GM21515 (cell line): Measurements from ENCODE around the gene TEAD4.

Experiments used
- ATAC-seq: cut with Tn5 transposase; IDR thresholded peaks from one replicate; pipeline ENCODE4 v1.9.1; 2021; ENCODE audit not compliant: unreplicated experiment

Gene TEAD4

GRCh38 chr12:3030821-3031429 is 71.7 kb downstream of the TEAD4 start:
- ATAC-seq = no peak

DNA sequence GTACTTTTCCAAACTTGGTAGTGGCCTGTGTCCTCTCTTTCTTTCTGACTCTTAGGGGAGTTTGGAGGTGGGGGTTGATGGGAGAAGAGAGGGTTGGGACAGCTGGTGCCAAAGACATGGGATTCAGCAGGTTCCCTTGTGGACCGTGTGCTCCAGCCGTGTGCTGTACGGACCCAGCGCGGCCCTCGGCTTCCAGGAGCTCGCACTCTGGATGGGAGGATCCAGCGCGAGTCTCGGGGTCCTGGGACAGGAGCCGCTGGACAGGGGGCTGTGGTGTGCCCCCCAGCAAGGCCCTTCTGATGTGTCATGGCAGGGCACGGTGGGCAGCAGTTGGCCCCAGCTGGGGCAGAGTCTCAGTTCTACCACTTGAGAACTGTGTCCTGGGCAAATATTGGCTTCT is 73.0 kb downstream of the TEAD4 start:
- no peak for ATAC-seq

DNA sequence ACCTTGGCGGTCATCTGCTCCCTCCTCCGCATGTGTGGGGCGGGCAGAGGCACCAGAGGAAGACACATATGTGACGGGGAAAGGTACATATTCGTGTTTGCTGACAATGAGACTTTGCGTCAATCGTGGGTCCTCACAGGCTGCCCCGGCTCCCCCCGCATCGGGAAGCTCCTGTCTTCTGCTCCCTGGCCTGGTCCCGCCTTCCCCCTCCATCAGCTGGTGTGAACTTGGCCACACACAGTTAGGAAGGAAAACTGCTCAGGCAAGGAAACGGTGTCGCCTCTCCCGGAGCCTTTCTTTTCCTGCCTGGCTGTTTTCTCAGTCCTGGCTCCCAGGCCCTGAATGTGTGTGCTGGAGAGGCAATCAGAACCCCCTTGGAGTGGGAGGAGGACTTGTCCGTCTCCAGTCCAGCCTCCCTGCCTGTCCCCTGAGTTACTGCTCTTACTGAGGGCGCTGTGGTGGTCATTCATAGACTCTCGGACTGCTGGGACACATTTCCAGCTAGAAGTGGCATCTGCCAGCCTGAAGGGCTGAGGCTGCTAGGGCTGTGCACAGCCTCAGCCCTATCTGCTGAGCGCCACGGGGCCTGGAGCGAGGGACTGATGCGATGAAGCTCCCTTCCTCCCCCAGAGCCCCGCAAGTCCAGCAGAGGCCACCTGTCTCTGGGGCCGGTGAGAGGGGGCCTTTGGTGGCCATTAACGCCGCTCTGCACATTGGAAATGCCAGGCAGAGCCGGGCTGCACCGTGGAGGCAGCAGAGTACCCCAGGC is 73.8 kb downstream of the TEAD4 start:
- ATAC-seq = no peak

DNA sequence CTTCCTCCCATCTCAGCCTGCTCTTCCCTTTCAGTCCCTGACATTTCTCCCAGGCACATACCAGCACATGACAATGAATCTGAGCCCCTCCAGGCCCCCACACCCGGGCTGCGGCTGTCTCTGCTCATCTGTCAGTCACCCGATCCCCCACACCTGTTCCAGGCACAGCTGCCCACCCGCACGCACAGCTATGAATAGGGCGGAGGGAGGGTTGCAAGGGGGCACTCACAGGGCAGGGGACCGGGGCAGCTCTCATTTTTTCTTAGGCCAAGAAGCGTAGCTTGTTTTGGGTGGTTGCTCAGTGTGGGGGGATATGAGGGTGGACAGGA is 74.3 kb downstream of the TEAD4 start:
- no peak for ATAC-seq

GRCh38 chr12:3034067-3034750 is 75.0 kb downstream of the TEAD4 start:
- ATAC-seq = no peak

DNA sequence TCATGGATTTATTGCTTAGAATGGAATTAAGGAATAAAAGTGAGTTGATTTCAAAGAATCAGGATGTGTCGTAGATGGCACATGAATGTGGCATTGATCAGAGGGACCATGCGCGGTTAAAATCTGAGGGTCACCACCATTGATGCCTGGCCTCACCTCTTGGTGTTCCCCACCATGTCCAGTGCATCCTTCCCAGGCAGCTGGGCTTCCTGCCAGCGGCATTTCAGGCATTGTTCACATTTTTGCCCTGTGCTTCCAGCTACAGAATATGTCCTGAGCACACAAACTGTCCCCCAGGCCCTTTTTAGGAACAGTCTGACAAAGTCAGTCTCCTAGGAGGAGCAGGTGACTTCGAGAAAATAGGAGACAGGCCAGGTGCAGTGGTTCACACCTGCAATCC is 76.0 kb downstream of the TEAD4 start:
- no peak for ATAC-seq

DNA sequence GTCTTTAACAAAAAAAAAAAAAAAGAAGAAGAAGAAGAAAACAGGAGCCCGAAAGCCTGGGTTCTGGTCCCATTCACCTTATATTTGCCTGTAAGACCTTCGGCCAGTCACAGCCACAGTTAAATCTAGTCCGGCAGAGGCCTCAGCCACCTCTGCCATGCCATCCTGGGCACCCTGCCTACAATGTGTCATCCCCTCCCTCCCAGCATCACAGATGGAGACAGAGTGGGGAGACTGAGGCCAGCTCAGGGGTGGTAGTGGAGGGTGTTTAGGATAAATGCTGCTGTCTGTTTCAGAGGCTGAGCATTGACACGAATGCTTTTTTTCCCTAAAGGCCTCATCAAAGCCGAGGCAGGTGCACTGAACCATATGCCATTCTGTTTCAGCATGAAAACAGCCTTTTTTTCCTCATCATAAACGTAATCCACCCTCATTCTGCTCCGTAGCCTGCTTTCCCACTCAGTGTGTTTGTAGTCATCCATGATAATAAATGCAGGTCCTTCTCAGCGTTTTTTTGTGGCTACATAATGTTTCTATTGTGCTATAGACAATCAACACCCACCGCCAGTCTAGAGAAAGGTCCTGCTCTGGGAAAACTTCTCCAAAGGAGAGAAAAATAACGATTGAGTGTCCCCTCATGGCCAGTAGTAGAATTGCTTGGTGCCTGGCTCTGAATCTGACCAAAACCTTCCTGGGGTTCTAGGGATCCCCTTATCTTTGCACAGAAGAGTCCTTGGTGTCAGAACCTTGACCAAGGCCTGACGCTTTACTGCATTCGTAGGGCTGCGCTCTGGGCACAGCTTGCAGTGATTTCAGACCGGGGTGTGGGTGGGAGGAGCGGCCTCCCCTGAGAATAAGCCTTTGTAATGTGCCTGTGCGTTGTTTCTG is 76.9 kb downstream of the TEAD4 start:
- ATAC-seq = no peak

DNA sequence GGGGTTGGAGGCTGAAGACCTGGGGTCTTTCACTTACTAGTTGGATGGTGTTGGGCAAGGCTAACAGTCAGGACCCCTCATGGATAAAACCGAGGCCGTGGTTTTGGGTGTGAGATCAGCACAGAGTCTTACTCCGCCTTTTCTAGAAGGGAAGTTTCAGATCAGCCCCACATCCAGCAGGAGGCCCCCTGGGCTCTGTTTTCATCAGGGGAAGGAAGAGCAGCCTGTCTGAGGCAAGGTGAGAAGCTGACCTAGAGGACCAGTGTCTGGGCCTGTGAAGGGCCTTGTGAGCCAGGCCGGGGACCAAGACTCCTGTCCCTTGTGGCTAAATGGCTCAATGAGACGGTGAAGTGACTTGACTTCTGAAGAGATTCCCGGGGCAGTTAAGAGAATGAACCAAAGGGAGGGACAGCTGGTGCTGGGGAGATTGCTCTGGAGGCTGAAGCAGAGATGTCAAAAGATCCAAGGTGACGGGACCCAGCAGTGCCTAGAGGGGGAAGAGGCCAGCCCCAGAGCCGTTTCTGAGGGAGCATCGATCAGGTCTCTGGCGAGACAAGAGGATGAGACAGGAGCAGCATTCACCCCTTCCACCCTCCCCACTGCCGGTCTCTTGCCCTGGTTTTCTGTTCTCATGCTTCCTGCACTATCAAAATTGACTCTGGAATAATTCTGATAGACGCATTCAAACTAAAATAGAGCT is 77.9 kb downstream of the TEAD4 start:
- ATAC-seq = no peak

DNA sequence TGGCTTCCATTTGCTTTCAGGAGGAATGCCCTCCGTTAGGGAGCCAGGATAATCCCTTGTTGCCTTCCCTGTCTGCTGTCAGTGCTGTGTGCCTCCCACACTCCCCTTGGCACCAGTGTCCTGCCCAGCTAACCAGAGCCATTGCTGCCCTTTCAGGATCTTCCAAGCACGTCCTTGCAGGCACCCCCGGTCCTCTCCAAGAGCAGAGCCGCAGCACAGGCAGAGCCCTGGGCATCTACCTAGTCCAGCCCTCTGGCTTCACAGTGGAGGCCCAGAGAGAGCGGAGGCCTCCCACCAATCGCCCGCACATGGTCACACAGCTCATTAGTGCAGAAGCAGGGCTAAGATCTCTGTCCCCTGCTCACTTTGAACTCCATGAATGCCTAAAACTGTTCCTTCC is 79.0 kb downstream of the TEAD4 start:
- no peak for ATAC-seq

GRCh38 chr12:3038926-3039510 is 79.8 kb downstream of the TEAD4 start:
- no peak for ATAC-seq

DNA sequence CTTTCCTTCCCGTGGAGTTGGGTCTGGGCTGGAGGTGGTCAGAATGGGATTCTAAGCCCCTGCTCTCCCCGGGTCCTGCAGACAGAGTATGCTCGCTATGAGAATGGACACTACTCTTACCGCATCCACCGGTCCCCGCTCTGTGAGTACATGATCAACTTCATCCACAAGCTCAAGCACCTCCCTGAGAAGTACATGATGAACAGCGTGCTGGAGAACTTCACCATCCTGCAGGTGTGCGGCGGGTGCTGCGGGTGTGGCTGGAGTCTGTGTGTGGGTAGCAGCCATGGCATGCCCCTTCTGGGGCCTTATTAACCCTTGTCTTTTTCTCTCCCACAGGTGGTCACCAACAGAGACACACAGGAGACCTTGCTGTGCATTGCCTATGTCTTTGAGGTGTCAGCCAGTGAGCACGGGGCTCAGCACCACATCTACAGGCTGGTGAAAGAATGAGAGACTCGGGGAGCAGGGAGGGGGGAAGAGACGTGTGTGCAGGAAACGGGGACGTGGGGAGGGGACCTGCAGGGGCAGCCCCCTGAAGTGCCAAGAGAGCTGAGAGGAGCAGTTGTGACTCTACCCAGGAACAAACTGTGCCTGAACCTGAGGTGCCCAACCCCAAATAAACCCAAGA is 80.9 kb downstream of the TEAD4 start:
- no peak for ATAC-seq

- no peak for ATAC-seq
Measured at GRCh38 chr12:3040663-3041544, 81.7 kb downstream of the TEAD4 start.

GRCh38 chr12:3041558-3042164 is 82.5 kb downstream of the TEAD4 start:
- no peak for ATAC-seq

GRCh38 chr12:3042394-3042793 is 83.2 kb downstream of the TEAD4 start:
- ATAC-seq = no peak

DNA sequence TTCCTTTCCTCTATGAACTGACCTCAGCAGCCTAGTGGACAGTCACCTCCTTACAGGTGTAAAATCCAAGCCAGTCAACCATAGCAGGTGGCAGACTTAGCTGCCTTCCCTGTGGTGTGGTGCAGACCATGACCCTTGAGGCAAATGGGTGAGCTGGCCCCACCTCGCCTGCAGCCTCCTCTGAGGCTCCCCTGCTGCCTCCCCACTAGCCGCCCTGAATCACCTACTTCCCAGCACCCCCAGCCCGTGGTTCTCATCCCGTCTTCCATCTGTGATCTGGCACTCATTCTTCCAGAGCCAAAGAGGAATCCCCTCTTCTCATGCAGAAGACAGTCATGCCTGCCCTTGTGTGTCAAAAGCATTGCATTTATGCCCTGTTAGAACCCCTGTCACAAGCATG is 83.6 kb downstream of the TEAD4 start:
- no peak for ATAC-seq

DNA sequence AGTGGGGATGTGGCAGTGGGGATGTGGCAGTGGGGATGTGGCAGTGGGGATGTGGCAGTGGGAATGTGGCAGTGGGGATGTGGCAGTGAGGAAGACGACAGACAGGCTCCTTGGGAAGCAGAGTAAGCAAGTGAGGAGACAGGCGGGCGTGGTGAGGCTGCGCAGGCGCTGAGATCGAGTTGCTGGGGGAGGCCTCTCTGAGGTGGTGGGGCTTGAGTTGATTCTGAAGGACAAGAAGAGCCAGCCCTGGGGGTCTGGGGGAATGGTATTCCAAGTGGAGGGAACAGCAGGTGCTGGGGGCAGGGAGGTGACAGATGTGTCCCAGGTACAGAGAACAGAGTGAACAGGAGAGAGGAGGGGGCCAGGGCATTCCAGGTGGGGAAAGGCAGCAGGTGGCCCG is 84.2 kb downstream of the TEAD4 start:
- no peak for ATAC-seq

DNA sequence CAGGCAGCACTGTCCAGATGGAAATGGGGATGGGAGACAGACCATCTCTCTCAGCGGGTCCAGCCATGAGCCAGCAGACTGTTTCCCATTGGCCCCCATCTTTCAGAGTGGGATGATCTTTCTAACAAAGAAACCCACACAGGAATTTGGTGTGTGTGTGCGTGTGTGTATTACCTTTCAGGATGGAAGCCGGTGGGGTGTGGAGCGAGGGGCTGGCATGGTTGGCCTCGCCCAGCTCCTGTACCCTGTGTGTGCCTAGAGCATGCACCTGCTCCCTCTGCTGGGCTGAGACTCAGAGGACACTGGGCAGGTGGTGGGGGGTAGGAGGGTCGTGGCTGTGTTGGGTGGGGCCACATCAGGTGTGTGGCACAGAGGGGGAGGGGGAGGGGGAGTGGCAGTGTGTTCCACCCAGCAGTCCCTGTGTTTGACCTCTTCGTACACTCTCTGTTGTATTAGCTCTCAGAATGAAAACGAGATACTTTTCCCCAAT is 85.0 kb downstream of the TEAD4 start:
- no peak for ATAC-seq

- ATAC-seq = no peak
Measured at GRCh38 chr12:3045494-3045893, 86.3 kb downstream of the TEAD4 start.
